SU-DHL-6 (cell line): ENCODE results near the gene MYO7A.

Source experiments
- EZH2phosphoT487 ChIP-seq: fragments of 200-600 bp; sonication (generic), shearing (Covaris generic); conservative IDR thresholded peaks from 2 replicates; pipeline ENCODE4 v1.6.1; 2018; ENCODE audit warnings: mild to moderate bottlenecking, antibody characterized with exemption, low read length, moderate library complexity, mixed read lengths
- TF ChIP-seq, protein P1 (sequence below): fragments of 200-600 bp; sonication (generic); IDR thresholded peaks from one replicate; pipeline ENCODE4 v1.5.1; 2017; ENCODE audit warnings: antibody characterized with exemption, mild to moderate bottlenecking, low read length, moderate library complexity; ENCODE audit not compliant: insufficient read depth, poor library complexity, severe bottlenecking

DNA sequence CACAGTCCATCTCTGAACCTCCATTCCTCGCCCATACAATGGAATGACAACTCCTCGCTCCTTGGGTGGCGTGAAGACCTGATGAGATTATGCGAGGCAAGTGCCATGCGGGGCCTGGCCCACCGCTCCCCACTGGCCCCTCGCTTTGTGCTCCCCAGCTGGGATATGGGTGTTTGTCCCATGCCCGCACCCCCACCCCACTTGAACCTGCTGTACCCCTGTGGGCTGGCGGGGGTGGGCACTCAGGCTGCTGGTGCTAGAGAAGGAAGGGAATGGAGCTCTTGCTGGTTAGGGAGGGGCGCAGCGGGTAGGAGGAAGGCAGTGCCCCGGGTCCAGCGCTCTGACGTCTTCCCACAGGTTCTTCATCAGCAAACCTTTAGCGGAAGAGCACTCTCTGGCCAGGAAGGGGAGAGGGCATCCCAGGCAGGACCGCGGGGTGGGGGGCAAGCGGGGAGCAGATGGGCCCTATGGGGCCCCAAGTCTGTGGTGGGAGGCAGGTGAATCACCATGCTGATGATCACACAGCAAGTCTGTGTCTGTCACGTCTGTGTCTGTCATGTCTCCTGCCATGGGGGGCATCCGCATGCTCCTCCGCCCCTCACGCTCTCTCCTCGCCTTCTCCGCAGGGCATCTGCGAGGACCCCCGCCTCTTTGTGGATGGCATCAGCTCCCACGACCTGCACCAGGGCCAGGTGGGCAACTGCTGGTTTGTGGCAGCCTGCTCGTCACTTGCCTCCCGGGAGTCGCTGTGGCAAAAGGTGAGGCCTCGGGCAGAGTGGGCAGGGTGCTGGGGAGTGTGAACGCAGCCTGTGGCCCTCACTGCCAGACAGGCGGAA lies 34.8 kb upstream of the MYO7A start:
- TF ChIP-seq, protein P1, sequence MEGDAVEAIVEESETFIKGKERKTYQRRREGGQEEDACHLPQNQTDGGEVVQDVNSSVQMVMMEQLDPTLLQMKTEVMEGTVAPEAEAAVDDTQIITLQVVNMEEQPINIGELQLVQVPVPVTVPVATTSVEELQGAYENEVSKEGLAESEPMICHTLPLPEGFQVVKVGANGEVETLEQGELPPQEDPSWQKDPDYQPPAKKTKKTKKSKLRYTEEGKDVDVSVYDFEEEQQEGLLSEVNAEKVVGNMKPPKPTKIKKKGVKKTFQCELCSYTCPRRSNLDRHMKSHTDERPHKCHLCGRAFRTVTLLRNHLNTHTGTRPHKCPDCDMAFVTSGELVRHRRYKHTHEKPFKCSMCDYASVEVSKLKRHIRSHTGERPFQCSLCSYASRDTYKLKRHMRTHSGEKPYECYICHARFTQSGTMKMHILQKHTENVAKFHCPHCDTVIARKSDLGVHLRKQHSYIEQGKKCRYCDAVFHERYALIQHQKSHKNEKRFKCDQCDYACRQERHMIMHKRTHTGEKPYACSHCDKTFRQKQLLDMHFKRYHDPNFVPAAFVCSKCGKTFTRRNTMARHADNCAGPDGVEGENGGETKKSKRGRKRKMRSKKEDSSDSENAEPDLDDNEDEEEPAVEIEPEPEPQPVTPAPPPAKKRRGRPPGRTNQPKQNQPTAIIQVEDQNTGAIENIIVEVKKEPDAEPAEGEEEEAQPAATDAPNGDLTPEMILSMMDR: no peak
- TF ChIP-seq EZH2phosphoT487: no peak
